ENCODE data around the gene CDYL. TPM values are rescaled to one million over a fixed set of nuclear protein-coding genes. Genes with fewer than 3 reads are reported as not detected.

CDYL gene
- total RNA-seq, 1 donor from 2014 or later: 40.5 TPM

GRCh38 chr6:4973415-4973814, 197.2 kb downstream of the CDYL start:
- DNase-seq: no peak

GRCh38 chr6:4973982-4974745, 198.0 kb downstream of the CDYL start:
- H3K9me3 ChIP-seq: peaks cover 5% of the 10 kb centered on the region
- peak in 1 of 2 donors; percentile 21 for ATAC-seq
- intact Hi-C loops (cut with DNase I): no loop called here
- no peaks in the 10 kb centered on the region for H3K36me3 ChIP-seq
- H3K27ac ChIP-seq: no peak overlapping the region
- TF ChIP-seq CTCF (IDR thresholded peaks at IDR 0.05): no peak
- H3K4me1 ChIP-seq: no peaks in the 10 kb centered on the region
- no peak overlapping the region for H3K4me3 ChIP-seq
- H3K27me3 ChIP-seq (ENCODE audit: low read depth): no peaks in the 10 kb centered on the region
- no peak for DNase-seq

More at GRCh38 chr6:4973415-4973814, 197.2 kb downstream of the CDYL start:
- ATAC-seq: no peak
- no peak overlapping the region for H3K4me3 ChIP-seq
- no peaks in the 10 kb centered on the region for H3K36me3 ChIP-seq
- TF ChIP-seq CTCF (IDR thresholded peaks at IDR 0.05): no peak
- H3K27ac ChIP-seq: no peak overlapping the region
- H3K4me1 ChIP-seq: no peaks in the 10 kb centered on the region
- intact Hi-C loops (cut with DNase I): no loop called here
- no peaks in the 10 kb centered on the region for H3K9me3 ChIP-seq
- no peaks in the 10 kb centered on the region for H3K27me3 ChIP-seq (ENCODE audit: low read depth)

GRCh38 chr6:4974962-4975361, 198.8 kb downstream of the CDYL start:
- TF ChIP-seq CTCF (IDR thresholded peaks at IDR 0.05): no peak
- Histone ChIP-seq H3K36me3 (no peaks in the 10 kb centered on the region), H3K27ac (no peak overlapping the region), H3K4me3 (no peak overlapping the region), H3K9me3 (peaks cover 13% of the 10 kb centered on the region), H3K4me1 (no peaks in the 10 kb centered on the region), H3K27me3 (ENCODE audit: low read depth) (no peaks in the 10 kb centered on the region)
- ATAC-seq: no peak
- DNase-seq: no peak
- intact Hi-C loops (cut with DNase I): no loop called here

- no peaks in the 10 kb centered on the region for H3K27me3 ChIP-seq (ENCODE audit: low read depth)
- DNase-seq: no peak
- H3K9me3 ChIP-seq: peaks cover 14% of the 10 kb centered on the region
- H3K36me3 ChIP-seq: no peaks in the 10 kb centered on the region
- H3K27ac ChIP-seq: no peak overlapping the region
- H3K4me3 ChIP-seq: no peak overlapping the region
- H3K4me1 ChIP-seq: no peaks in the 10 kb centered on the region
- TF ChIP-seq CTCF (IDR thresholded peaks at IDR 0.05): no peak
- no peak for ATAC-seq
- intact Hi-C loops (cut with DNase I): no loop called here
Observed at GRCh38 chr6:4975506-4975905, 199.3 kb downstream of the CDYL start.

GRCh38 chr6:4977468-4977867, 201.3 kb downstream of the CDYL start:
- TF ChIP-seq CTCF (IDR thresholded peaks at IDR 0.05): no peak
- H3K27ac ChIP-seq: no peak overlapping the region
- H3K4me3 ChIP-seq: no peak overlapping the region
- no peaks in the 10 kb centered on the region for H3K36me3 ChIP-seq
- no peaks in the 10 kb centered on the region for H3K27me3 ChIP-seq (ENCODE audit: low read depth)
- ATAC-seq (no peak), DNase-seq (no peak)
- intact Hi-C loops (cut with DNase I): no loop called here
- H3K9me3 ChIP-seq: peaks cover 14% of the 10 kb centered on the region
- H3K4me1 ChIP-seq: no peaks in the 10 kb centered on the region
